Measurements from ENCODE around the gene FAM89A. TPM values are rescaled to one million over a fixed set of nuclear protein-coding genes. Genes with fewer than 3 reads are reported as not detected.

FAM89A gene
- total RNA-seq, 1 donor from 2014 or later, result 48.0 TPM

- DNase-seq (ENCODE audit: low spot score), result no peak
- TF ChIP-seq CTCF (IDR thresholded peaks at IDR 0.05; ENCODE audit: unreplicated experiment), result no peak
- H3K9me3 Mint-ChIP-seq (ENCODE audit: unreplicated experiment), result no peaks in the 10 kb centered on the region
- peak overlapping the region; percentile 95 for H3K27ac Mint-ChIP-seq (ENCODE audit: unreplicated experiment)
- no peaks in the 10 kb centered on the region for H3K27me3 Mint-ChIP-seq (ENCODE audit: unreplicated experiment)
- H3K4me1 Mint-ChIP-seq (ENCODE audit: unreplicated experiment), result peaks cover 58% of the 10 kb centered on the region
- H3K4me3 Mint-ChIP-seq (ENCODE audit: unreplicated experiment), result no peak overlapping the region
- peaks cover 8% of the 10 kb centered on the region for H3K36me3 Mint-ChIP-seq (ENCODE audit: low read depth, unreplicated experiment)
These were observed 67.2 kb downstream of the FAM89A start for GRCh38 chr1:230972855-230973271.

GRCh38 chr1:230971771-230972170 lies 68.3 kb downstream of the FAM89A start:
- Mint-ChIP-seq H3K4me1 (ENCODE audit: unreplicated experiment) (peaks cover 47% of the 10 kb centered on the region), H3K27me3 (ENCODE audit: unreplicated experiment) (no peaks in the 10 kb centered on the region), H3K27ac (ENCODE audit: unreplicated experiment) (no peak overlapping the region), H3K4me3 (ENCODE audit: unreplicated experiment) (no peak overlapping the region), H3K36me3 (ENCODE audit: low read depth, unreplicated experiment) (peaks cover 8% of the 10 kb centered on the region), H3K9me3 (ENCODE audit: unreplicated experiment) (no peaks in the 10 kb centered on the region)
- DNase-seq (ENCODE audit: low spot score), result no peak
- no peak for TF ChIP-seq CTCF (IDR thresholded peaks at IDR 0.05; ENCODE audit: unreplicated experiment)

- Mint-ChIP-seq H3K4me3 (ENCODE audit: unreplicated experiment) (no peak overlapping the region), H3K9me3 (ENCODE audit: unreplicated experiment) (no peaks in the 10 kb centered on the region), H3K27me3 (ENCODE audit: unreplicated experiment) (no peaks in the 10 kb centered on the region), H3K36me3 (ENCODE audit: low read depth, unreplicated experiment) (peaks cover 1% of the 10 kb centered on the region), H3K4me1 (ENCODE audit: unreplicated experiment) (peaks cover 33% of the 10 kb centered on the region), H3K27ac (ENCODE audit: unreplicated experiment) (no peak overlapping the region)
- no peak for DNase-seq (ENCODE audit: low spot score)
- no peak for TF ChIP-seq CTCF (IDR thresholded peaks at IDR 0.05; ENCODE audit: unreplicated experiment)
These were observed 69.6 kb downstream of the FAM89A start for GRCh38 chr1:230970432-230970831.

Other genes starting within 250 kb of the FAM89A start
- gene C1orf198, start 171.7 kb downstream of the FAM89A start, total RNA-seq (ENCODE audit: unreplicated experiment), result 22.2 TPM
- 62.5 TPM for gene TTC13, start 61.4 kb downstream of the FAM89A start, total RNA-seq (ENCODE audit: unreplicated experiment)
- 8.3 TPM for gene ARV1, start 61.2 kb downstream of the FAM89A start, total RNA-seq (ENCODE audit: unreplicated experiment)
- gene TRIM67, start 121.8 kb upstream of the FAM89A start, total RNA-seq (ENCODE audit: unreplicated experiment), result 0.26 TPM
- 47.1 TPM for gene GNPAT, start 201.0 kb upstream of the FAM89A start, total RNA-seq (ENCODE audit: unreplicated experiment)